ENCODE results near the gene VPS13A. TPM values are rescaled to one million over a fixed set of nuclear protein-coding genes. Genes with fewer than 3 reads are reported as not detected.

VPS13A gene
- total and polyA plus RNA-seq, 2 of the 13 experiments (the other 11 are each of a cell fraction or from before 2014, with no cell fraction given), result 20.4 to 20.7 TPM

DNA sequence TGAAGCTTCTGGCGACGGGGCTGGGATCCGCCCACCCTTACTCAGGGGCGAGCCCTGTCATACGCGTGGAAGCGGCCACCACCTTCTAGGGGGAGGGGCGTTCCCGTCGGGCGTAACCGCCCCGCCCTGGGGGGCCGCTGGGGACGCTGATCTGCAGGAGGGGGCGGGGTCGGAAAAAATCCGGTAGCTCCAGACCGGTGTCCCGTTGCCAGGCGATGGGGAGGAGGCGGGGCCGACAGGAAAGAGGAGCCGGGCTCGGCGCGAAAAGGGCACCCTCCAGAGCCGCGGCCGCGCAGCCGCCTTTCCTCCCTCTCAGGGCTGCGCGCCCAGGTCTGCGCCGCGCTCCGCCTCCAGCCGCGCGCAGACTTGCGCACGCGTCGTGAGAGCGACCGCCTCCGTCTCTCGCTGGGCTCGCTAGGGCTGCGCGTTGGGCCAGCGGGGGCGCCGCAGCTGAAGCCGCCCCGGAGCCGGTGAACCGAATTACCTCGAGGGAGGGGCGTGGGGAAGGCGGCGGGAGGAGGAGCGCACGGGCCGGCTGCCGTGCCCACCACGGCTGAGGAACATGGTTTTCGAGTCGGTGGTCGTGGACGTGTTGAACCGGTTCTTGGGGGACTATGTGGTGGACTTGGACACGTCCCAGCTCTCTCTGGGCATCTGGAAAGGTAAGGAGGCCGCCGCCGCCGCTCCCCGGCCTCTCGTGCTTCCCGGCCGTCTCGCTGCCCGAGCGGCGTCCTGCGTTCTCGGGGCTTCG is at the start of gene VPS13A (continued):
- TF ChIP-seq MXD3 (CRISPR knock-in tag; IDR thresholded peaks at IDR 0.05) (peak; percentile 15), POLR2A (IDR thresholded peaks at IDR 0.05; ENCODE audit: insufficient read depth in 1 of 2, low read depth in 2 of 2, low read length in 2 of 2) (peak; percentile 55 to 71), ZNF776 (CRISPR knock-in tag; IDR thresholded peaks at IDR 0.05) (0 out of 2 replicates have a peak, but pooled peaks have one; percentile 8), HOXA3 (CRISPR knock-in tag; IDR thresholded peaks at IDR 0.05) (peak; percentile 59; the same call in 1 of the 2 replicates), ZFY (CRISPR knock-in tag; IDR thresholded peaks at IDR 0.05) (peak; percentile 53), CSRNP1 (CRISPR knock-in tag; IDR thresholded peaks at IDR 0.05) (no peak), NAIF1 (CRISPR knock-in tag; IDR thresholded peaks at IDR 0.05; ENCODE audit: borderline replicate concordance) (no peak; the same call in 1 of the 2 replicates), ZFP36 (IDR thresholded peaks at IDR 0.05; ENCODE audit: borderline replicate concordance, low read depth, low read length, partially characterized antibody) (no peak), ARID2 (CRISPR knock-in tag; IDR thresholded peaks at IDR 0.05; ENCODE audit: borderline replicate concordance) (peak; percentile 20), ZNF441 (CRISPR knock-in tag; IDR thresholded peaks at IDR 0.05; ENCODE audit: borderline replicate concordance) (no peak; the same call in 1 of the 2 replicates), NCOR1 (IDR thresholded peaks at IDR 0.05; ENCODE audit: borderline replicate concordance, low read length) (no peak), ZNF598 (CRISPR knock-in tag; IDR thresholded peaks at IDR 0.05; ENCODE audit: borderline replicate concordance) (0 out of 2 replicates have a peak, but pooled peaks have one; percentile 32), YEATS4 (CRISPR knock-in tag; IDR thresholded peaks at IDR 0.05; ENCODE audit: borderline replicate concordance) (peak; percentile 9; the same call in 1 of the 2 replicates), PHF20 (CRISPR knock-in tag; IDR thresholded peaks at IDR 0.05) (0 out of 2 replicates have a peak, but pooled peaks have one; percentile 14)
- TF ChIP-seq, protein P1, sequence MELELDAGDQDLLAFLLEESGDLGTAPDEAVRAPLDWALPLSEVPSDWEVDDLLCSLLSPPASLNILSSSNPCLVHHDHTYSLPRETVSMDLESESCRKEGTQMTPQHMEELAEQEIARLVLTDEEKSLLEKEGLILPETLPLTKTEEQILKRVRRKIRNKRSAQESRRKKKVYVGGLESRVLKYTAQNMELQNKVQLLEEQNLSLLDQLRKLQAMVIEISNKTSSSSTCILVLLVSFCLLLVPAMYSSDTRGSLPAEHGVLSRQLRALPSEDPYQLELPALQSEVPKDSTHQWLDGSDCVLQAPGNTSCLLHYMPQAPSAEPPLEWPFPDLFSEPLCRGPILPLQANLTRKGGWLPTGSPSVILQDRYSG (CRISPR knock-in tag; IDR thresholded peaks at IDR 0.05), result no peak
- TF ChIP-seq, protein P2, sequence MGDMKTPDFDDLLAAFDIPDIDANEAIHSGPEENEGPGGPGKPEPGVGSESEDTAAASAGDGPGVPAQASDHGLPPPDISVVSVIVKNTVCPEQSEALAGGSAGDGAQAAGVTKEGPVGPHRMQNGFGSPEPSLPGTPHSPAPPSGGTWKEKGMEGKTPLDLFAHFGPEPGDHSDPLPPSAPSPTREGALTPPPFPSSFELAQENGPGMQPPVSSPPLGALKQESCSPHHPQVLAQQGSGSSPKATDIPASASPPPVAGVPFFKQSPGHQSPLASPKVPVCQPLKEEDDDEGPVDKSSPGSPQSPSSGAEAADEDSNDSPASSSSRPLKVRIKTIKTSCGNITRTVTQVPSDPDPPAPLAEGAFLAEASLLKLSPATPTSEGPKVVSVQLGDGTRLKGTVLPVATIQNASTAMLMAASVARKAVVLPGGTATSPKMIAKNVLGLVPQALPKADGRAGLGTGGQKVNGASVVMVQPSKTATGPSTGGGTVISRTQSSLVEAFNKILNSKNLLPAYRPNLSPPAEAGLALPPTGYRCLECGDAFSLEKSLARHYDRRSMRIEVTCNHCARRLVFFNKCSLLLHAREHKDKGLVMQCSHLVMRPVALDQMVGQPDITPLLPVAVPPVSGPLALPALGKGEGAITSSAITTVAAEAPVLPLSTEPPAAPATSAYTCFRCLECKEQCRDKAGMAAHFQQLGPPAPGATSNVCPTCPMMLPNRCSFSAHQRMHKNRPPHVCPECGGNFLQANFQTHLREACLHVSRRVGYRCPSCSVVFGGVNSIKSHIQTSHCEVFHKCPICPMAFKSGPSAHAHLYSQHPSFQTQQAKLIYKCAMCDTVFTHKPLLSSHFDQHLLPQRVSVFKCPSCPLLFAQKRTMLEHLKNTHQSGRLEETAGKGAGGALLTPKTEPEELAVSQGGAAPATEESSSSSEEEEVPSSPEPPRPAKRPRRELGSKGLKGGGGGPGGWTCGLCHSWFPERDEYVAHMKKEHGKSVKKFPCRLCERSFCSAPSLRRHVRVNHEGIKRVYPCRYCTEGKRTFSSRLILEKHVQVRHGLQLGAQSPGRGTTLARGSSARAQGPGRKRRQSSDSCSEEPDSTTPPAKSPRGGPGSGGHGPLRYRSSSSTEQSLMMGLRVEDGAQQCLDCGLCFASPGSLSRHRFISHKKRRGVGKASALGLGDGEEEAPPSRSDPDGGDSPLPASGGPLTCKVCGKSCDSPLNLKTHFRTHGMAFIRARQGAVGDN (CRISPR knock-in tag; IDR thresholded peaks at IDR 0.05), result no peak
- TF ChIP-seq, protein P3, sequence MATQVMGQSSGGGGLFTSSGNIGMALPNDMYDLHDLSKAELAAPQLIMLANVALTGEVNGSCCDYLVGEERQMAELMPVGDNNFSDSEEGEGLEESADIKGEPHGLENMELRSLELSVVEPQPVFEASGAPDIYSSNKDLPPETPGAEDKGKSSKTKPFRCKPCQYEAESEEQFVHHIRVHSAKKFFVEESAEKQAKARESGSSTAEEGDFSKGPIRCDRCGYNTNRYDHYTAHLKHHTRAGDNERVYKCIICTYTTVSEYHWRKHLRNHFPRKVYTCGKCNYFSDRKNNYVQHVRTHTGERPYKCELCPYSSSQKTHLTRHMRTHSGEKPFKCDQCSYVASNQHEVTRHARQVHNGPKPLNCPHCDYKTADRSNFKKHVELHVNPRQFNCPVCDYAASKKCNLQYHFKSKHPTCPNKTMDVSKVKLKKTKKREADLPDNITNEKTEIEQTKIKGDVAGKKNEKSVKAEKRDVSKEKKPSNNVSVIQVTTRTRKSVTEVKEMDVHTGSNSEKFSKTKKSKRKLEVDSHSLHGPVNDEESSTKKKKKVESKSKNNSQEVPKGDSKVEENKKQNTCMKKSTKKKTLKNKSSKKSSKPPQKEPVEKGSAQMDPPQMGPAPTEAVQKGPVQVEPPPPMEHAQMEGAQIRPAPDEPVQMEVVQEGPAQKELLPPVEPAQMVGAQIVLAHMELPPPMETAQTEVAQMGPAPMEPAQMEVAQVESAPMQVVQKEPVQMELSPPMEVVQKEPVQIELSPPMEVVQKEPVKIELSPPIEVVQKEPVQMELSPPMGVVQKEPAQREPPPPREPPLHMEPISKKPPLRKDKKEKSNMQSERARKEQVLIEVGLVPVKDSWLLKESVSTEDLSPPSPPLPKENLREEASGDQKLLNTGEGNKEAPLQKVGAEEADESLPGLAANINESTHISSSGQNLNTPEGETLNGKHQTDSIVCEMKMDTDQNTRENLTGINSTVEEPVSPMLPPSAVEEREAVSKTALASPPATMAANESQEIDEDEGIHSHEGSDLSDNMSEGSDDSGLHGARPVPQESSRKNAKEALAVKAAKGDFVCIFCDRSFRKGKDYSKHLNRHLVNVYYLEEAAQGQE (IDR thresholded peaks at IDR 0.05; ENCODE audit: borderline replicate concordance in 1 of 2, low read depth in 1 of 2, low read length in 2 of 2), result no peak

All from HepG2 (cell line).